Fibroblast of skin of right biceps (primary cell): Measurements from ENCODE around the gene SDS.

ENCODE experiments used
- DNase-seq: peaks from one replicate; pipeline ENCODE4 v3.0.0-alpha.2; 2013

SDS gene

DNA sequence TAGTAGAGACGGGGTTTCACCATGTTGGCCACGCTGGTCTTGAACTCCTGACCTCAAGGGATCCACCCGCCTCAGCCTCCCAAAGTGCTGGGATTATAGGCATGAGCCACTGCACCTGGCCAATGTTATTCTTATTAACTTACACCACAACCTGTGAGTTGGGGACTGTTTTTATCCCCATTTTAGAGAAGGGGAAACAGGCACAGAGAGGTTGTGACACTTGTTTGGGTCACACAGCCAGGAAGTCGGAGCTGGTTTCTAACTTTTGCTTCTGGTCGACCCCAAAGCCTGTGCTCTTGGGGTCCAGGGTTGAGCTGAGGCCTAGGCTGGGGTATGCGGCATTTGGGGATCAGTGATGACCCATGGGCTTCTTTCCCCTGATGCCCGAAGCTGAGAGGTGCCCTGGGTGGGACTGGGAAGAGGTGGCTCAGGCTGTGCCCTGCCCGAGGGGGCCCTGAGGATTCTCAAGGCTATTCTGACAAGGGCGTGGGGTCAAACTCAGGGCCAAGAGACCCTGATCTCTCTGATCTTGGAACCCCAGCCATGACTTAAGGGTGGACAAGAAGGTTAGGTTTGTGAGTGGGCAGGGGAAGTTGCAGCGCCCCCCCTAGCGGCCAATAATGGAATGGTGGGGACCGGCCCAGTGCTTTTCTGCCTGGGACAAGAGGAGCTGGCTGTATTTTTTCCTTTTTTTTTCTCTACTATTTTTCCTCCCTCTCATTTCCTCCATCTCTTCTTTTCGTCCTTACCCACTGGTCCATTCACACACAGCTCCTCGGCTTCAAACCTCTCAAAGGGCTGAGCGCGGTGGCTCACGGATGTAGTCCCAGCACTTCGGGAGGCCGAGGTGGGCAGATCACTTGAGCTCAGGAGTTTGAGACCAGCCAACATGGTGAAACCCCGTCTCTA is 21.5 kb upstream of the SDS start:
- DNase-seq = peak; percentile 38

DNA sequence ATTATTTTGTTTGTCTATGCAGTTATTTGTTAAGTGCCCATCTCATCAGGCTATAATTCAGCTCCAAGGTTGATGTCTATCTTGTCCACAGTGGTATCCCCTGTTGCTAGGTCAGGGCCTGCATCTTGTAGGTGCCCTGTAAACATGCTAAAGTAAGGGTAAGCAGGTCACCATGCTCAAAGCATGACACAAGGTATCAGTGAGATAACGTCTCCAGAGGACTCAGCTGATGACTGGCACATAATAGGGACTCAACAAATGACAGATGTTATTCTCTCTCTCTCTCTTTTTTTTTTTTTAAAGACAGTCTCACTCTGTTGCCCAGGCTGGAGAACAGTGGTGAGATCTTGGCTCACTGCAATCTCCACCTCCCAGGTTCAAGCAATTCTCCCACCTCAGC is 20.8 kb upstream of the SDS start:
- DNase-seq = no peak

GRCh38 chr12:113422886-113423669 is 19.4 kb upstream of the SDS start:
- no peak for DNase-seq

- peak; percentile 83 for DNase-seq
Measured at GRCh38 chr12:113422030-113422885, 18.6 kb upstream of the SDS start, which contains the start of gene SDSL. Gene SDSL, plus strand, starts transcription at chr12:113422380. Its CDS starts 5,603 bp downstream, at chr12:113427983.

DNA sequence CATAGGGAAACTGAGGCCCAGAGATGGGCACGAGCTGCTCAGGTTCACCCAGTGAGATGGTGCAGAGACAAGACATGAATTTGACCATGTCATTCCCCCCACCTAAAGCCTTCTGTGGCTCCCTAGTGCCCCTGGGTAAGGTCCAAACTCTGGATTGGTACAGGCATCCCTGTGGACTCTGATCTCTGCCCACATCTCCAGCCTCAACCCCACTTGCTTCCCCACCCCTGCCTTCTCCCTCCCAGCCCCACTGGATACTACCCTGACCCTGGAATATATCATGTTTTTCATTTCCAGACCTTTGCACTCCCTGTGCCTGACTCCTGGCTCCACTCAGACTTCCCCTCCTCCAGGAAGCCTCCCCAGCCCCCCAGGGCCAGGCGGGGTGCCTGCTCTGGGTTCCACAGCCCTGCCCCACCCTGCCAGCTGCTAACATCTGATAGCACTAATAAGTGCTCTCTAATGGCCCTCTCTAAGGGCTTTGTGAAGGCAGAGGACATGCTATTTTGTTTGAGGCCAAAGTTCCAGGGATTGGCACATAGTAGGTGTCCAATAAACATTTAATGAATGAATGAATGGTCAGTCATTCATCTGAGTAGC is 17.4 kb upstream of the SDS start:
- no peak for DNase-seq

DNA sequence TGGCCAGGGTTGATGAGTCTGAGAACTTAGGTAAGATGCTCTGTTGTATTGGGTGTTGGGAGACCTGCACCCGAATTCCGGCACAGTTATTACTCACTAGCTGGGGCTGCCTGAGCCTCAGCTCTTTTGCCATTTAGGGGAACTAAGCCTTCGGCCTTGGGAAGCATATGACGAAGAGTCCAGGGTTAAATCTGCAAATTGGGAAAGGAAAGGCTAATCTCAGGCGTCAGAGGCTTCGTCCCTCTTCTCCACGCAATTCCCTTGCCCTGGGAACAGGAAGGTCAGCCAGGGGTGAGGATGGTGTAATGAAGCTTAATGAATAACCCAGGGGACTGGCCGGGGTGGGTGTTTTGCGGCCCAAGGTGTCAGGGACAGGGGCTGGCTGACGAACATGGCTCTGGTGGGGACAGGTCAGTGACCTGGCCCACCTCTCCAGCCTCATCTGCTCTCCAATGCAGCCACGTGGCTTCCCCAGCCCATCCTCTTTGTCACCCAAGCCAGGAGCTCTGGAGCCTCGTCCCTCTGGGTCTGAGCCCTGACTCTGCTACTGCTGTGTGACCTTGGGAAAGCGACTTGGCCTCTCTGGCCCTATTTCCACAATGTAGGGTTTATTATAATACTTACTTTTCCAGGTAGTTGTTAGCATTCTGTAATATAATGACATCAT is 14.7 kb upstream of the SDS start:
- no peak for DNase-seq

DNA sequence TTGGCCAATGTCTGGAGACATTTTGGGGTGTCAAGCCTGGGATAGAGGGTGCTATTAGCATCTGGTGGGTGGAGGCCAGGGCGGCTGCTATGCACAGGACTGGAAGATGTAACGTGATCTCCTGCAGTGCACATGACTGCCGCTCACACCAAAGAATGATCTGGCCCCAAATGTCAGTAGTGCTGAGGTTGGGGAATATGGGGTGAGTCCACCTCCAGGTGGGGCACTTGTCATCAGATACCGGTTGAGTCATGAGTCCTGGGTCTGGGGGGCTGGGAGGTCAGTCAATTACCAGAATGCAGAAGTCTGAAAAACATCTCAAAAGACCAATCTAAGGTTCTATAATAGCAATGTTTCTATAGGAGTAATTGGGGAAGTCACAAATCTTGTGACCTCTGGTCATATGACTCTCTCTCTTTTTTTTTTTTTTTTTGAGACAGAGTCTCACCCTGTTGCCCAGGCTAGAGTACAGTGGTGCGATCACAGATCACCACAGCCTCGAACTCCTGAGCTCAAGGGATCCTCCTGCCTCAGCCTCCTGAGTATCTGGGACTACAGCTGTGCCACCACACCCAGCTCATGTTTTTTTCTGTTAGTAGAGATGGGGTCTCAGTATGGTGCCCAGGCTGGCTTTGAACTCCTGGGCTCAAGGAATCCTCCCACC is 12.5 kb upstream of the SDS start:
- no peak for DNase-seq

DNA sequence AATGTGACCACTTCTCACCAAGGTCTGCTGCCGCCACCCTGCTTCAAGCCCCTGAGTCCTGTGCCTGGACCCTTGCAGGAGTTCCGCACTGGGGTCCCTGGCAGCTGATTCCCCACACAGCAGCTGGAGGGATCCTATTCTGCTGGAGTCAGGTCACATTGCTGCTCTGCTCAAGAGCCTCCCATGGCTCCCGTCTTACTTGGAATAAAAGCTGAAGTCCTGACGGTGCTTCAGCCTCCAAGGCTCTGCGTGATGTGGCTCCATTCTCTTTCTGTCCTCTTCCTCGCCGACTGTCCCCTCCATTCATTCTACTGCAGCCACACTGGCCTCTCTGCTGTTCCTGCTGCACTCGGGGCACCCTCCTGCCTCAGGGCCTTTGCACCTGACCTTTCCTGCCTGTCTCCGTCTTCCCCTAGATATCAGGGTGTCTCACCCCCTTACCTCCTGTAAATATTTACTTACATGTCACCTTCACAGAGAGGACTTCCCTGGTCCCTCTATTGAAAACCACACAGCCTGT is 10.9 kb upstream of the SDS start:
- DNase-seq = no peak

DNA sequence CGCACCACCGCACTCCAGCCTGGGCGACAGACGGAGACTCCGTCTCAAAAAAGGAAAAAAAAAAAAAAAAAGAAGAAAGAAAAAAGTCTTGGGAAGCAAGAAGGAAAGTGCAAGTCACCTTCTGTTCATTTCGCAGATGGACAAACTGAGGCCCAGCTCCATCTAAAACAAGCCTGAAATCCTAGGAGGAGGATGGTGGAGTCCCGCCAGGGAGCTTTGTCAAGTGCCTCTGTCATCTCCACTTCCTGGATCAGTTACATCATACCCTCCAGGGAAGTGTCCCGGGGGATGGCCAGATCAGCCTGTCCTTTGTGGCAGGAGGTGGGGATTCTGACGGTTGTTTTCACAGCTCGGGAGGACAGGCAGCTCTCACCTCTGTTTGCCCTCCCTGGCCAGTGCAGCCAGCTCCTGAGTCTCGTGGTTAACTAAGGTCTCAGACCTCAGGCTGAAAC is 9.8 kb upstream of the SDS start:
- DNase-seq = peak; percentile 32

GRCh38 chr12:113409462-113410124 is 5.9 kb upstream of the SDS start:
- no peak for DNase-seq

DNA sequence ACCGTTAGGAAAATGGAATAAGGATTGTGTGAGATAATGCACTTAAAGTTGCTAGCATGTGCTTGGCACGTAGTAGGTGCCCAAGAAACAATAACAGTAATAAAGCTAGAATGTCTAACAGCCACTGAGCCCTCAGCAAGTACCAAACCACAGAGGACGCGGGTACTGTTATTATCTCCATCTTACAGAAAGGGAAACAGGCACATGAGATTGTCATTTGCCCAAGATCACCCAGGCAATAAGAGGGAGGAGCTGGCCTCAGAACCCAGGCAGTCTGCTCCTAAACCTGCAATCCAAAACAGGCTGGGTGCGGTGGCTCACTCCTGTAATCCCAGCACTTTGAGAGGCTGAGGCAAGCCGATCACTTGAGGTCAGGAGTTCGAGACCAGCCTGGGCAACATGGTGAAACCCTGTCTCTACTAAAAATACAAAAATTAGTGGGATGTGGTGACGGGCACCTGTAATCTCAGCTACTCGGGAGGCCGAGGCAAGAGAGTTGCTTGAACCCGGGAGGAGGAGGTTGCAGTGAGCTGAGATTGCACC is 5.1 kb upstream of the SDS start:
- DNase-seq = no peak

DNA sequence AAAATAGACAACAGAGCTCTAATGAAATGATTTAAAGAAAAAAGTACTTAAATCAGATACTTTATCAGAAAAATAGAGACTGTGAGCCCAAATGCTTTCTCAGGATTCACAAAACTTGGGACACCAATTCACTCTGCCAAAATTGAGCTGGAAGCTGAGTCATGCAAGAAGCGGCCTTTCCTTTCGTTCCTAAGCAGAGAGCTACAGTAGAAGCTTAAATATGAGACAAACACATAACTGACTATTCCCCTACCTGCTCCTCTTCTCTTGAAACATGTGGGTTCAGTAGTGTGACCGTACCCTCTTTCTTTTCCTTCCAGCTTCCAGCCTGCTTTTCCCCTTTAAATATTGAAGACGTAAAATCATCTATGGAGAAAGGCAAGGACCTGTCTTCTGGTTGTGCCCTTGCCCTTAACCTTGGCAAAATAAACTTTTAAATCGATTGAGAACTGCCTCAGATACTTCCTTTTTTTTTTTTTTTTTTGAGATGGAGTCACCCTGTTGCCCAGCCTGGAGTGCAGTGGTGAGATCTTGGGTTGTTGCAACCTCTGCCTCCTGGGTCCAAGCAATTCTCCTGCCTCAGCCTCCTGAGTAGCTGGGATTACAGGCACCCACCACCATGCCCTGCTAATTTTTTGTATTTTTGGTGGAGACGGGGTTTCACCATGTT is 4.4 kb upstream of the SDS start:
- peak; percentile 33 for DNase-seq

GRCh38 chr12:113405694-113406093 is 2.0 kb upstream of the SDS start:
- no peak for DNase-seq

DNA sequence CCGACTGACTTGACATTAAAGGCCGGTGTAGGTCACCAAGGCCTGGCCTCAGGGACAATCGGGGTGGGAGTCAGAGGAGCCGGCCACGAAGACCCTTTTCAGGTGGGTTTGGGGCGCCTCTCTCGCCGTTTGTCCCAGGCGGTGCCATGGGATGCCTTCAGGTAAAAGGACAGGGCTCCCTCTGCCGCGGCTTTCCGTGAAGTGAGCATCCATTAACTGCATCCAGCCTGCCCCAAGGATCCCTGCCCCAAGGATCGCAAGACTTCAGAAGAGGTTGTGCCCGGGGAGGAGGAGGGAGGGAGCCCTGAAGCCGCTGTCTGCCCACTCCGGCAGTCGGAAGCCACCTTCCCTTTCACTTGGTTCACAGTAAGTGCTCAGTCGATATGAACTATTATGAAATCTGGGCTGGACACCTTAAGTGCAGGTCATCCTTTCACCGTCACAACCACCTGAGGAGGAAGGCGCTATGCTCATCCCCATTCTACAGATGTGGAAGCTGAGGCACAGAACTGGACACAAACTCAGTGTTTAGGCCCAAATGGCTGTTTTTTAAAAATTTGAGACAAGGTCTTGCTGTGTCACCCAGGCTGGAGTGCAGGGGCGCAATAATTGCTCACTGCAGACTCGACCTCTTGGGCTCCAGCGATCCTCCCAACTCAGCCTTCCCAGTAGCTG is 964 bp downstream of the SDS start:
- DNase-seq = no peak

DNA sequence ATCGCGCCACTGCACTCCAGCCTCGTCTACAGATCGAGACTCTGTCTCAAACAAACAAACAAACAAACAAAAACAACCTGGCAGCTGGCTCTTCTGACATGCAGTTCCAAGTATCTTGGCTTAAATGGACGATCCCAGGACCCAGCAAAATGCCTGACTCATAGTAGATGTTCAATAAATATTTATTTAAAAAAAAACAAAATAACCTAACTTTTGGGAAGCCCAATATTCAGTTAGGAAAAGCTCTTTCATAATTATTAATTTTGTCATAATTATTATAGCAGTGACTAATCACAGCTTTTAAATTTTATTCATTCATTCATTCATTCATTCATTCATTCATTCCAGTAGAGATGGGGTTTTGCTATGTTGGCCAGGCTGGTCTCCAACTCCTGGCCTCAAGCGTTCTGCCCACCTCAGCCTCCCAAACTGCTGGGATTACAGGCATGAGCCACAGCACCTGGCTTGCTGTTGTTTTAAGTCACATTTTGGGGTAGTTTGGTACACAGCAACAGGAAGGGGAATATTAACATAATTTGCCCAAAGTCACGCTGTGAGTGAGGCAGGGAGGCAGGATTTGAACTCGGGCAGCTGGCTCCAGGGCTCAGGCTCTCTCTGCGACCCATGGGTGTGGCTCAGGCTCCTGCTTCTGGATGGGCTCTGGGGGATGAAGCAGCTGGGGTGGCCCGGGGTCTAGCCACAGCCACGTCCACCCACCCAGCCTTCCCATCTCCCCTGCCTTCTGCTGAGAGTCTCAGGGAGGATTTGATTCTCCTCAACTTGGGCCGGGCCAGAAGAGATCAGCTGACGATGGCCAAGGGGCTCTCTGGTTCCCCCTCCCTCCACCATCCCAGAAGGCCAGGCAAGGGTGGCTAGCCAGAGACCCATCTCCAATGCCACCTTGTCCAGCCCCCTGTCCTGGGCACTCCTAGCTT is 2.4 kb downstream of the SDS start:
- DNase-seq = no peak

GRCh38 chr12:113400362-113400761 is 3.3 kb downstream of the SDS start:
- DNase-seq = no peak

DNA sequence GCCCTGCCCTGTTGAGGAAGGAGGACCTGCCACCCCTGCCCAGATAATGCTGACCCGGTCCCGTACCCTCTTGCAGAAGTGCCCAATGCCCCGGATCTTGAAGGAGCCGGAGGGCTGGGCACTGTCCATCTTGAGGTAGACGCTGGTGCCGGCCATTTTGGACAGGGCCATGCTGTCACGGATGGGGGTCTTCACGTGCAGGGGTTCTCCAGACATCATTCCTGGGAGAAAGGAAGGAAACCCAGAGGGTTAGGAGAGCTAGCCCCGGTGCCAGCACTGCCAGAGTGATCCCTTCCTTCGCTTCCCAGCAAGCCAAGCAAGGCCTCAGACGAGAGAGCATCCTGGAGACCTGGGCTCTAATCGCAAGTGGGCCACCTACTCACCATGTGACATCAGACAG is 4.2 kb downstream of the SDS start:
- no peak for DNase-seq
